Activated B cell treated with CpG ODN at 0.5 μM for 24 hours (primary cell): ENCODE measurements around the gene GFI1B. TPM values are rescaled to one million over a fixed set of nuclear protein-coding genes. Genes with fewer than 3 reads are reported as not detected.

Source experiments
- ATAC-seq: fragments of 200-7000 bp; cut with Tn5 transposase; one replicate; pipeline ENCODE4 v1.10.0; 2021; ENCODE audit warnings: low read depth, mild to moderate bottlenecking, moderate library complexity
- CTCF ChIA-PET: fragments of 350-600 bp; sonication (Branson Sonifier 250); formaldehyde crosslinking; loops from one replicate; lab custom pipeline; 2021; ENCODE audit warnings: antibody characterized with exemption; lab: Charles Lee
- POLR2A ChIA-PET: fragments of 350-600 bp; sonication (Branson Sonifier 250); formaldehyde crosslinking; loops from one replicate; lab custom pipeline; 2021; ENCODE audit warnings: antibody characterized with exemption; lab: Charles Lee
- DNase-seq: peaks from one replicate; pipeline ENCODE4 v3.0.0; 2022
- H3K27ac Mint-ChIP-seq: one replicate; pipeline ENCODE4 v1.8.0; 2020; ENCODE audit warnings: mixed read lengths
- H3K27me3 Mint-ChIP-seq: one replicate; pipeline ENCODE4 v1.8.0; 2021; ENCODE audit warnings: mixed read lengths
- H3K36me3 Mint-ChIP-seq: one replicate; pipeline ENCODE4 v1.8.0; 2021; ENCODE audit warnings: low read depth, mixed read lengths
- H3K4me1 Mint-ChIP-seq: one replicate; pipeline ENCODE4 v1.8.0; 2021; ENCODE audit warnings: mixed read lengths
- H3K4me3 Mint-ChIP-seq: one replicate; pipeline ENCODE4 v1.8.0; 2020; ENCODE audit warnings: mild to moderate bottlenecking, mixed read lengths
- H3K9me3 Mint-ChIP-seq: one replicate; pipeline ENCODE4 v1.8.0; 2020; ENCODE audit warnings: mixed read lengths
- intact Hi-C: fragments of 100-400 bp; cut with micrococcal nuclease; formaldehyde crosslinking; loops from one replicate; pipeline ENCODE4 v1.15.1; 2024
- total RNA-seq: library from RNA; stranded (reverse); gene quantifications from 2 replicates; pipeline ENCODE4 v1.2.3, GENCODE V29; 2022
- TF ChIP-seq, protein P1 (sequence below): fragments of 200-600 bp; IDR thresholded peaks from one replicate; pipeline ENCODE4 v1.8.0; 2022; ENCODE audit warnings: antibody characterized with exemption, mild to moderate bottlenecking

The GFI1B gene
- total RNA-seq, 1 donor from 2014 or later, result 0.38 TPM

DNA sequence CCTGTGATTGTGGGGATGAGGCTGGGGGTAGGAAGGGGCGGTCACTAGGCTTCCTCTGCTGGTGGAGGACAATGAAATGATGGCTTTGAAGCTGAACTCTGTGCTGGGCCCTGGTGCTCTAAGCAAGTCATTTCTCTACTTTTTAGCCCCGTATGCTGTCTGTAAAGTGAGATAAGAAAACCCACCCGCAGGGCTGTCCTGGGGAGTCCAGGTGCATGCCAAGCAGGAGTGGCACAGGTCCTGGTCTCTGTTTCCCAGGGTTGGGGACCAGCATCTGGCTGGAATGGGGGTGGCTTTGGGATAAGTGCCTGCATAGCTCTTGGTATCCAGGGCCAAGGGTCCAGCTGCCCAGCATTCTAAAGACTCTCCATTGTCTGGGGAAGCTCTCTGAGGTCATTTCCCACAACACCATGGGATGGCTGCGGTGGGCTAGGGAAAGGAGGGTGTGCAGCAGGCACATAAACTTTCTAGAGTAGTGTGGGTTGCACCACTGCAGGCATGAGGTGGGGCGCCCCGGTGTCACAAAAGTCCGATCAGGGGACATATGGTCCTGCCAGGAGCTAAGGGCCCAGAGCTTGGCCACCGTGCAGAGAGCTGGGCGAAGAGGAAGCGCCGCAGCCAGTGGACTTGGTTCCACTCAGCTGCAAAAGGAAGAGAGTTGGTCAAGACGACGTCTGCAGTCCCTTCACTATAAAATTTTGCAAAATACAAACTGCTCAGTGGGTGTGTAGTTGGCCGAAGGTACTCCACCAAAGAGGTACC is 26.7 kb downstream of the GFI1B start:
- intact Hi-C loops, result no loop called here
- Mint-ChIP-seq H3K27ac (no peak overlapping the region), H3K4me1 (no peaks in the 10 kb centered on the region), H3K27me3 (peaks cover 43% of the 10 kb centered on the region), H3K4me3 (no peak overlapping the region), H3K36me3 (no peaks in the 10 kb centered on the region), H3K9me3 (no peaks in the 10 kb centered on the region)
- POLR2A ChIA-PET, result no interaction called here
- ATAC-seq, result no peak
- CTCF ChIA-PET, result interaction anchor here (1.1 kb wide), 1 partner anchor 17 kb away, joined by 3 read pairs; no protein-coding TSS in a partner anchor
- TF ChIP-seq, protein P1, sequence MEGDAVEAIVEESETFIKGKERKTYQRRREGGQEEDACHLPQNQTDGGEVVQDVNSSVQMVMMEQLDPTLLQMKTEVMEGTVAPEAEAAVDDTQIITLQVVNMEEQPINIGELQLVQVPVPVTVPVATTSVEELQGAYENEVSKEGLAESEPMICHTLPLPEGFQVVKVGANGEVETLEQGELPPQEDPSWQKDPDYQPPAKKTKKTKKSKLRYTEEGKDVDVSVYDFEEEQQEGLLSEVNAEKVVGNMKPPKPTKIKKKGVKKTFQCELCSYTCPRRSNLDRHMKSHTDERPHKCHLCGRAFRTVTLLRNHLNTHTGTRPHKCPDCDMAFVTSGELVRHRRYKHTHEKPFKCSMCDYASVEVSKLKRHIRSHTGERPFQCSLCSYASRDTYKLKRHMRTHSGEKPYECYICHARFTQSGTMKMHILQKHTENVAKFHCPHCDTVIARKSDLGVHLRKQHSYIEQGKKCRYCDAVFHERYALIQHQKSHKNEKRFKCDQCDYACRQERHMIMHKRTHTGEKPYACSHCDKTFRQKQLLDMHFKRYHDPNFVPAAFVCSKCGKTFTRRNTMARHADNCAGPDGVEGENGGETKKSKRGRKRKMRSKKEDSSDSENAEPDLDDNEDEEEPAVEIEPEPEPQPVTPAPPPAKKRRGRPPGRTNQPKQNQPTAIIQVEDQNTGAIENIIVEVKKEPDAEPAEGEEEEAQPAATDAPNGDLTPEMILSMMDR, result no peak
- no peak for DNase-seq

DNA sequence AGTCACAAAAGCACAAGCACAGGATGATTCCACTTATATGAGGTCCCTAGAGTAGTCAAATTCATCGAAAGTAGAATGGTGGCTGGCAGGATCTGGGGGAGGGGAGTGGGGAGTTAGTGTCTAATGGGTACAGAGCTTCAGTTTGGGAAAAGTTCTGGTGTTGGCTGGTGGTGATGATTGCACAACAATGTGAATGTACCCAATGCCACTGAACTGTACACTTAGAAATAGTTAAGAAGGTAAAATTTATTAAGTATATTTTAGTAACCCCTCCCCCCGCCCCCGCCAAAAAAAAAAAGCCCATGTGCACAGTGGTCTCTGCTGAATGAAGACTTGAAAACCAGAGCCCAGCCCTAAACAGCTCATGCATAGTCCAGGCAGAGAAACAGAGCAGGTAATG is 27.5 kb downstream of the GFI1B start:
- no peak for DNase-seq
- TF ChIP-seq, protein P1, result no peak
- intact Hi-C loops, result no loop called here
- ATAC-seq, result no peak
- Mint-ChIP-seq H3K36me3 (no peaks in the 10 kb centered on the region), H3K27ac (no peak overlapping the region), H3K4me1 (no peaks in the 10 kb centered on the region), H3K4me3 (no peak overlapping the region), H3K27me3 (peaks cover 37% of the 10 kb centered on the region), H3K9me3 (no peaks in the 10 kb centered on the region)
- ChIA-PET POLR2A (no interaction called here), CTCF (interaction anchor here (1.1 kb wide), 1 partner anchor 16 kb away, joined by 3 read pairs; no protein-coding TSS in a partner anchor)

DNA sequence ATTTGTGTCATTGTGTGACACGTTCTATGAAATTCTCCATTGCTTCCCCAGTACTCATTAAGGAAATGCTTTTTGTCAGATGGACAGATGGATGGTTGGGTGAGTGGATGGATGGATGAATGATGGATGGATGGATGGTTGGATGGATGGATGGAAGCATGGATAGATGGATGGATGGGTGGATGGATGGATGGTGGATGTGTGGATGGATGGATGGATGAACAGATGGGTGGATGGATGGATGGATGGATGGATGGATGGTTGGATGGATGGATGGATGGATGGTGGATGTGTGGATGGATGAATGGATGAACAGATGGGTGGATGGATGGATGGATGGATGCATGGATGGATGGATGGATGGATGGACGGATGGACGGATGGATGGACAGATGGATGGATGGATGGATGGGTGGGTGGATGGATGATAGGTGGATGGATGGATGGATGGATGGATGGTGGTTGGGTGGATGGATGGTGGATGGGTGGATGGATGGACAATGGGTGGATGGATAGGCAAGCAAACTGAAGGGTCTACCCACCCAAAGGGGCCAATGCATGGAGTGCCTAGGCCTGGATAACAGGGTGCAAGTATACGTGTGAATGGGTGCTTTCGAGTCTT is 28.3 kb downstream of the GFI1B start:
- H3K9me3 Mint-ChIP-seq, result no peaks in the 10 kb centered on the region
- DNase-seq (no peak), ATAC-seq (no peak)
- no peak overlapping the region for H3K27ac Mint-ChIP-seq
- ChIA-PET POLR2A (no interaction called here), CTCF (no interaction called here)
- intact Hi-C loops, result no loop called here
- H3K4me3 Mint-ChIP-seq, result no peak overlapping the region
- H3K27me3 Mint-ChIP-seq, result peaks cover 37% of the 10 kb centered on the region
- H3K36me3 Mint-ChIP-seq, result no peaks in the 10 kb centered on the region
- TF ChIP-seq, protein P1, result no peak
- H3K4me1 Mint-ChIP-seq, result no peaks in the 10 kb centered on the region

DNA sequence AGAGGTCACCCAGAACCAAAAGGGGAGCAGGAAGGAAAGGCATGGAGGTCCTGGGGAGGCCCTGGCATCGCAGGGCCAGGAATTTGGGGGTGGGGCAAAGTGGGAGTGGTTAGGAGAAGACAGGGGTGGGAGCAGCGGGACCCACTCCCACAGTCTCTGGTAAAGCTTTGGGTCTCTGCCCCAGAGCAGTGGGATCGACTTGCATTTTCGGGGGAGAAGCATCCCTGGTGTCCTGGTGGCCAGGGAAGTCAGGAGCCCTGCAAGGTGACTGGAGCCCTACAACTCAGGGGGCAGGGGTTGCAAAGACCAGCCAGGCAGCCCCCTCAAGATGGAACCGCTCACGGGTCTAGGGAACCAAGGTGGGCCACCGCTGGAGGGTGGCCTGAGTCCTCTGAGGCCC is 29.9 kb downstream of the GFI1B start:
- Mint-ChIP-seq H3K9me3 (no peaks in the 10 kb centered on the region), H3K4me1 (no peaks in the 10 kb centered on the region), H3K27ac (no peak overlapping the region), H3K27me3 (peaks cover 29% of the 10 kb centered on the region), H3K36me3 (no peaks in the 10 kb centered on the region), H3K4me3 (no peak overlapping the region)
- TF ChIP-seq, protein P1, result no peak
- CTCF ChIA-PET, result no interaction called here
- intact Hi-C loops, result no loop called here
- POLR2A ChIA-PET, result no interaction called here
- ATAC-seq (no peak), DNase-seq (no peak)

DNA sequence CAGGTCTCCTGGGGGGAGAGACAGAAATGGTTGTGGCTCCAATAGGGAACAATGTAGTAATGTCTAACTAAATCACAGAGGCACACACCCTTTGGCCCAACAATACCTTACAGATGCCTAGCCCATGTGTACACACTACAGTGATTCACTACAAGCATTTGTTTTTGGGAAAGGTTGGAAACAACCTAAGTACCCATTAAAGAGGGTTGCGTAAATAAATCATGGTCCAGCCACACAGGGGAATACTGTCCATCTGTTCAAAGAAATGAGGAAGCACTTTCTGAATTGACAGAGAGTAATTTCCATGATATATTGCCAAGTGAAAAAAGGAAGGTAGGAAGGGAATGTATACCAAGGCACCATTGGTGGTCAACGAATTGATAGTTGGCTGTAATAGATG is 30.3 kb downstream of the GFI1B start:
- no peak for DNase-seq
- H3K4me1 Mint-ChIP-seq, result no peaks in the 10 kb centered on the region
- H3K27me3 Mint-ChIP-seq, result peaks cover 25% of the 10 kb centered on the region
- intact Hi-C loops, result no loop called here
- no peak overlapping the region for H3K4me3 Mint-ChIP-seq
- H3K27ac Mint-ChIP-seq, result no peak overlapping the region
- CTCF ChIA-PET, result no interaction called here
- H3K9me3 Mint-ChIP-seq, result no peaks in the 10 kb centered on the region
- no peak for ATAC-seq
- no peaks in the 10 kb centered on the region for H3K36me3 Mint-ChIP-seq
- TF ChIP-seq, protein P1, result no peak
- POLR2A ChIA-PET, result no interaction called here
